Measurements from ENCODE around the gene GINS2. TPM values are rescaled to one million over a fixed set of nuclear protein-coding genes. Genes with fewer than 3 reads are reported as not detected.

GINS2 gene
- total and polyA plus RNA-seq, 2 donors (not counting 1 experiment from before 2014, with no cell fraction given) = 1.8 to 5.5 TPM

GRCh38 chr16:85681255-85681654 lies 7.5 kb downstream of the GINS2 start:
- Histone ChIP-seq H3K4me3 (replicated peaks in 1 of 4; ENCODE audit: control extremely low read depth in 1 of 4, insufficient read depth in 1 of 4, low read depth in 3 of 4, low read length in 4 of 4) (no peak overlapping the region), H2AFZ (ENCODE audit: low read length) (no peak overlapping the region), H3K4me1 (ENCODE audit: control insufficient read depth, extremely low read depth, insufficient read depth, low read length) (no peaks in the 10 kb centered on the region), H3K27ac (ENCODE audit: insufficient read depth, low read length) (no peak overlapping the region), H3K27me3 (ENCODE audit: control insufficient read depth, insufficient read depth, low read length) (no peaks in the 10 kb centered on the region), H3K36me3 (ENCODE audit: control insufficient read depth, insufficient read depth, low read length) (peaks cover 6% of the 10 kb centered on the region), H3K4me2 (ENCODE audit: extremely low read depth, insufficient read depth, low read length) (no peak overlapping the region), H4K20me1 (ENCODE audit: control insufficient read depth, extremely low read depth, insufficient read depth, low read length) (no peaks in the 10 kb centered on the region), H3K9ac (ENCODE audit: insufficient read depth, low read length) (no peak overlapping the region), H3K79me2 (ENCODE audit: control insufficient read depth, insufficient read depth, low read length) (no peaks in the 10 kb centered on the region), H3K9me3 (ENCODE audit: control insufficient read depth, insufficient read depth, low read depth, low read length) (no peaks in the 10 kb centered on the region)
- DNase-seq (ENCODE audit: low read depth in 2 of 2) = no peak
- TF ChIP-seq CTCF (conservative IDR thresholded peaks at IDR 0.05 in 1 of 2, IDR thresholded peaks at IDR 0.05 in 1 of 2; ENCODE audit: low read depth in 1 of 2, low read length in 2 of 2) = no peak
- TF ChIP-seq EZH2 (IDR thresholded peaks at IDR 0.05; ENCODE audit: low read length, missing control alignments) = no peak

- Histone ChIP-seq H3K27me3 (ENCODE audit: control insufficient read depth, insufficient read depth, low read length) (no peaks in the 10 kb centered on the region), H3K9me3 (ENCODE audit: control insufficient read depth, insufficient read depth, low read depth, low read length) (no peaks in the 10 kb centered on the region), H3K9ac (ENCODE audit: insufficient read depth, low read length) (no peak overlapping the region), H3K4me3 (replicated peaks in 1 of 4; ENCODE audit: control extremely low read depth in 1 of 4, insufficient read depth in 1 of 4, low read depth in 3 of 4, low read length in 4 of 4) (no peak overlapping the region), H4K20me1 (ENCODE audit: control insufficient read depth, extremely low read depth, insufficient read depth, low read length) (no peaks in the 10 kb centered on the region), H2AFZ (ENCODE audit: low read length) (no peak overlapping the region), H3K27ac (ENCODE audit: insufficient read depth, low read length) (no peak overlapping the region), H3K79me2 (ENCODE audit: control insufficient read depth, insufficient read depth, low read length) (no peaks in the 10 kb centered on the region), H3K4me1 (ENCODE audit: control insufficient read depth, extremely low read depth, insufficient read depth, low read length) (no peaks in the 10 kb centered on the region), H3K4me2 (ENCODE audit: extremely low read depth, insufficient read depth, low read length) (no peak overlapping the region), H3K36me3 (ENCODE audit: control insufficient read depth, insufficient read depth, low read length) (peaks cover 6% of the 10 kb centered on the region)
- no peak for DNase-seq (ENCODE audit: low read depth in 2 of 2)
- TF ChIP-seq CTCF (conservative IDR thresholded peaks at IDR 0.05 in 1 of 2, IDR thresholded peaks at IDR 0.05 in 1 of 2; ENCODE audit: low read depth in 1 of 2, low read length in 2 of 2) (no peak), EZH2 (IDR thresholded peaks at IDR 0.05; ENCODE audit: low read length, missing control alignments) (no peak)
These were observed 8.3 kb downstream of the GINS2 start for GRCh38 chr16:85680352-85680944.

GRCh38 chr16:85679870-85680269 lies 8.9 kb downstream of the GINS2 start:
- Histone ChIP-seq H3K4me2 (ENCODE audit: extremely low read depth, insufficient read depth, low read length) (no peak overlapping the region), H3K79me2 (ENCODE audit: control insufficient read depth, insufficient read depth, low read length) (no peaks in the 10 kb centered on the region), H3K27ac (ENCODE audit: insufficient read depth, low read length) (no peak overlapping the region), H3K4me3 (replicated peaks in 1 of 4; ENCODE audit: control extremely low read depth in 1 of 4, insufficient read depth in 1 of 4, low read depth in 3 of 4, low read length in 4 of 4) (no peak overlapping the region), H4K20me1 (ENCODE audit: control insufficient read depth, extremely low read depth, insufficient read depth, low read length) (no peaks in the 10 kb centered on the region), H3K9ac (ENCODE audit: insufficient read depth, low read length) (no peak overlapping the region), H3K4me1 (ENCODE audit: control insufficient read depth, extremely low read depth, insufficient read depth, low read length) (no peaks in the 10 kb centered on the region), H2AFZ (ENCODE audit: low read length) (no peak overlapping the region), H3K36me3 (ENCODE audit: control insufficient read depth, insufficient read depth, low read length) (peaks cover 6% of the 10 kb centered on the region), H3K27me3 (ENCODE audit: control insufficient read depth, insufficient read depth, low read length) (no peaks in the 10 kb centered on the region), H3K9me3 (ENCODE audit: control insufficient read depth, insufficient read depth, low read depth, low read length) (no peaks in the 10 kb centered on the region)
- no peak for TF ChIP-seq CTCF (conservative IDR thresholded peaks at IDR 0.05 in 1 of 2, IDR thresholded peaks at IDR 0.05 in 1 of 2; ENCODE audit: low read depth in 1 of 2, low read length in 2 of 2)
- TF ChIP-seq EZH2 (IDR thresholded peaks at IDR 0.05; ENCODE audit: low read length, missing control alignments) = no peak
- no peak for DNase-seq (ENCODE audit: low read depth in 2 of 2)

Data from fibroblast of lung (primary cell).